Smooth muscle cell (in vitro differentiated cells): ENCODE results near the gene SRPX. TPM values are rescaled to one million over a fixed set of nuclear protein-coding genes. Genes with fewer than 3 reads are reported as not detected.

Experiments used
- DNase-seq: peaks from one replicate; lab custom pipeline; 2025; ENCODE audit not compliant: unreplicated experiment; lab: John Stamatoyannopoulos, UW
- H2AFZ ChIP-seq: fragments of 200-600 bp; sonication (generic); 2 replicates; pipeline ENCODE4 v1.6.0; 2016; ENCODE audit warnings: antibody characterized with exemption, low read depth, mild to moderate bottlenecking
- H3F3A ChIP-seq: fragments of 200-600 bp; sonication (generic); 2 replicates; pipeline ENCODE4 v1.6.0; 2017; ENCODE audit warnings: antibody characterized with exemption, low read depth
- H3K27ac ChIP-seq: fragments of 200-600 bp; sonication (generic); 2 replicates; pipeline ENCODE4 v1.5.1; 2016; ENCODE audit warnings: low read depth, mild to moderate bottlenecking
- H3K27me3 ChIP-seq: fragments of 200-600 bp; sonication (generic); 2 replicates; pipeline ENCODE4 v1.6.1; 2016; ENCODE audit warnings: low read depth, mild to moderate bottlenecking
- H3K36me3 ChIP-seq: fragments of 200-600 bp; sonication (generic); 2 replicates; pipeline ENCODE4 v1.5.1; 2016; ENCODE audit warnings: low read depth
- H3K4me1 ChIP-seq: fragments of 200-600 bp; sonication (generic); 2 replicates; pipeline ENCODE4 v1.5.1; 2016; ENCODE audit warnings: low read depth
- H3K4me2 ChIP-seq: fragments of 200-600 bp; sonication (generic); 2 replicates; pipeline ENCODE4 v1.6.0; 2016; ENCODE audit warnings: mild to moderate bottlenecking
- H3K4me3 ChIP-seq: fragments of 200-600 bp; sonication (generic); 2 replicates; pipeline ENCODE4 v1.5.1; 2016; ENCODE audit warnings: mild to moderate bottlenecking
- H3K79me2 ChIP-seq: fragments of 200-600 bp; sonication (generic); 2 replicates; pipeline ENCODE4 v1.6.0; 2016; ENCODE audit warnings: low read depth, mild to moderate bottlenecking
- H3K9ac ChIP-seq: fragments of 200-600 bp; sonication (generic); 2 replicates; pipeline ENCODE4 v1.6.0; 2016; ENCODE audit warnings: low read depth
- H3K9me3 ChIP-seq: fragments of 200-600 bp; sonication (generic); replicated peaks from 2 replicates; pipeline ENCODE4 v1.5.1; 2016; ENCODE audit warnings: low read depth
- H4K20me1 ChIP-seq: fragments of 200-600 bp; sonication (generic); 2 replicates; pipeline ENCODE4 v1.6.0; 2016; ENCODE audit warnings: low read depth
- CTCF ChIP-seq: fragments of 200-600 bp; sonication (generic); IDR thresholded peaks from 2 replicates; pipeline ENCODE4 v1.5.1; 2017; ENCODE audit warnings: borderline replicate concordance, mild to moderate bottlenecking, antibody characterized with exemption; ENCODE audit not compliant: insufficient read depth, poor library complexity, severe bottlenecking
- WGBS: methylation state at CpG from one replicate; pipeline ENCODE4 v1.1.7; 2016; ENCODE audit warnings: low lambda C conversion rate; 5-methylcytosine and 5-hydroxymethylcytosine counted together
- polyA plus RNA-seq: library from polyadenylated mRNA; unstranded; fragments of >200 nt; fragmentation: Nextera tagmentation; extraction: Ambion mirVana; gene quantifications from 2 replicates; pipeline ENCODE4 v1.2.1, GENCODE V29; 2016
- total RNA-seq: library from RNA; depleted of rRNA; stranded (reverse); fragments of >200 nt; gene quantifications from 2 replicates; pipeline ENCODE4 v1.2.3, GENCODE V29; 2014

Gene SRPX
- total and polyA plus RNA-seq, 2 experiments from 2014 or later: 46.1 to 64.9 TPM

DNA sequence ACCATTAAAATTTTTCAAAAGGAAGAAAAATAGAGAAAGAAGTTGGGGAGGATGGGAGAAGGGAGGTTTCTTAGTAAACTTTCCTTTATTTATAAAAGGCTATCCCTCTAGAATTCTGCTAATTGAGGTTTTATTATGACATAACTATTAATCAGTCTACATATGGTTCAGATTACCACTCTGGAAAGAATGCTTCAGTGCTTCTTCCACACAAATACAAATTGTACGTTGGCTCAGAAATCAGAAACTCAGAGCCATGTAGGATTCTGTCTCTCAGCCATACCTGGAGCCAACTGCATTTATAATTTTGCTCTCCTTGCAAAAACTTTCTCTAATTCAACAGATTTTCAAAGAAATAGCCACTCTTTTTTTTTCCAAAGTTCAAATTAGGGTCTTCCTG is 37.1 kb downstream of the SRPX start:
- Histone ChIP-seq H4K20me1 (no peaks in the 10 kb centered on the region), H3K4me3 (no peak overlapping the region), H2AFZ (no peak overlapping the region), H3K27me3 (no peaks in the 10 kb centered on the region), H3K36me3 (no peaks in the 10 kb centered on the region), H3K4me1 (no peaks in the 10 kb centered on the region), H3F3A (no peaks in the 10 kb centered on the region), H3K9ac (no peak overlapping the region), H3K4me2 (no peak overlapping the region), H3K9me3 (no peaks in the 10 kb centered on the region), H3K79me2 (no peaks in the 10 kb centered on the region), H3K27ac (no peak overlapping the region)
- no peak for DNase-seq
- WGBS: 51% methylated on average over 1 of the region's 1 CpG
- no peak for TF ChIP-seq CTCF

DNA sequence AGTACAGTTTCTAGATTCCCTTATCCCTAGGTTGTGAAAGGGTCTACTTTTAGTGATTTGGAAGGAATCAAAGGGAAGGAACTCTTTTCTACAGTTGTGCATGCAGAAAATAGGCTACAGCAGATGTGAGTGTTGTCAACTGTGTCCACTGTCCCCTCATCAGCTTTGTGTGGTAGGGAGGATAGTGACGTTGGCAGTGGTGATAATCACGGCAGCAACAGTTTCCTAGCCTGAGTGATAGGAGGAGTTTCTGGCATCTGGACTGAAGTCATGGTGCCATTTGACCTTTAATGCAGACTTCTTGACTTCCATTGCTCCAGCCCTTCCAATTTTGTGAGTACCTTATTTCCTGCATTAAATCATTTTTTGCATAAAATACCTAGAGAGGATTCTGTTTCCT is 39.3 kb downstream of the SRPX start:
- Histone ChIP-seq H3K27me3 (no peaks in the 10 kb centered on the region), H3K36me3 (no peaks in the 10 kb centered on the region), H3K9me3 (no peaks in the 10 kb centered on the region), H3K27ac (no peak overlapping the region), H2AFZ (no peak overlapping the region), H3F3A (no peaks in the 10 kb centered on the region), H3K9ac (no peak overlapping the region), H3K4me2 (no peak overlapping the region), H3K4me1 (no peaks in the 10 kb centered on the region), H3K79me2 (no peaks in the 10 kb centered on the region), H3K4me3 (no peak overlapping the region), H4K20me1 (no peaks in the 10 kb centered on the region)
- no peak for DNase-seq
- no peak for TF ChIP-seq CTCF
- WGBS: 76% methylated on average over 2 of the region's 2 CpGs

DNA sequence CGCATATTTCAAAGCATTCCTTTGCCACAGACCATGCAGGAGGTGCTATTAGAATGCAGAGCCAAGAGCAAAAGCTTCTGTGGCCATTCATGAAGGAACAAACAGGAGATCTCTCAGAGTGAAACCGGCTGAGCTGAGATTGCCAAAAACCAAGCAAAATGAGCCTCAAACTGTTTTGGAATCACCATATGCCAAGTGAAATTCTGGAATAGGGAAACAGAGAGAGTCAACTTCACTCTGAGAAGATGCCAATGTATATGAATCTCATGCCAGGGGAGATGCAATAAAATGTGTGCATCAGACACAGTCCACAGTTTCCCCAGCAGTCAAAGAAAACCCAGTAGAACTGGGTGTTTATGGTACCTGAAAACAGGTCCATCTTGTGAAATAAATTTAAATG is 42.3 kb downstream of the SRPX start:
- H3K4me1 ChIP-seq: no peaks in the 10 kb centered on the region
- H2AFZ ChIP-seq: no peak overlapping the region
- H3K9ac ChIP-seq: no peak overlapping the region
- H3F3A ChIP-seq: no peaks in the 10 kb centered on the region
- no peak overlapping the region for H3K4me2 ChIP-seq
- TF ChIP-seq CTCF: no peak
- no peak for DNase-seq
- 67% methylated on average over 2 of the region's 2 CpGs for WGBS
- H4K20me1 ChIP-seq: no peaks in the 10 kb centered on the region
- no peaks in the 10 kb centered on the region for H3K9me3 ChIP-seq
- no peak overlapping the region for H3K4me3 ChIP-seq
- H3K79me2 ChIP-seq: no peaks in the 10 kb centered on the region
- H3K27me3 ChIP-seq: no peaks in the 10 kb centered on the region
- no peak overlapping the region for H3K27ac ChIP-seq
- no peaks in the 10 kb centered on the region for H3K36me3 ChIP-seq

DNA sequence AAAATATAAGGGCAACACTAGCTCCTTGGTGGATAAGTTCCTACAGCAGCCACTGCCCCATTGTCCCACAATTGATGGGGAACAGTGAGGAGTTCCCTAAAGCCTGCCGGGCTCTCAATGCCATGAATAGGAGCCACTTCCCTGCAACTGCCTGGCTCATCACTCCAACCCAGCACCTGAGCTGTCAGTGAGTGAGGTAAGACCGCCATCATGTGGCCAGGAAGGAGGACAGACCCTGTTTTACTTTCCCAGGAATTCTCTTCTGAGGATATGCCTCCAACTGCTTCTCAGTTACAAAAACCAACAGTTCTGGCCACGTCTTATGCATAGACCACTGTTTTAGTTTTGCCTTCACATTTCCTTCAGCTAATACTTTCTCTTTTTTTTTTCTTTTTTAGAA is 45.5 kb downstream of the SRPX start:
- 28% methylated on average over 3 of the region's 3 CpGs for WGBS
- no peak for DNase-seq

More for the DNA sequence above, 45.5 kb downstream of the SRPX start:
- Histone ChIP-seq H3K79me2 (no peaks in the 10 kb centered on the region), H3K9me3 (no peaks in the 10 kb centered on the region), H3K27ac (no peak overlapping the region), H3K4me3 (no peak overlapping the region), H3F3A (no peaks in the 10 kb centered on the region), H3K9ac (no peak overlapping the region), H3K4me1 (no peaks in the 10 kb centered on the region), H3K27me3 (no peaks in the 10 kb centered on the region), H4K20me1 (no peaks in the 10 kb centered on the region), H3K36me3 (no peaks in the 10 kb centered on the region), H2AFZ (no peak overlapping the region), H3K4me2 (no peak overlapping the region)
- peak; percentile 52 for TF ChIP-seq CTCF
